ENCODE results near the gene TRABD2B. TPM values are rescaled to one million over a fixed set of nuclear protein-coding genes. Genes with fewer than 3 reads are reported as not detected.

TRABD2B gene
- total RNA-seq, 2 donors from 2014 or later = 3.8 to 10.7 TPM

- Histone ChIP-seq H3K9me3 (no peaks in the 10 kb centered on the region), H3K27me3 (replicated peaks; ENCODE audit: insufficient read depth) (no peaks in the 10 kb centered on the region), H3K4me3 (no peak overlapping the region), H3K4me1 (ENCODE audit: control insufficient read depth in 1 of 2, low read depth in 2 of 2) (peaks cover 19 to 78% of the 10 kb centered on the region in 2 donors), H3K36me3 (no peaks in the 10 kb centered on the region), H3K27ac (peak overlapping the region; percentile 48)
- DNase-seq (ENCODE audit: low spot score) (no peak), ATAC-seq (ENCODE audit: insufficient number of reproducible peaks, low FRiP score, low read depth) (no peak)
- TF ChIP-seq CTCF (IDR thresholded peaks at IDR 0.05) = no peak
Measured at GRCh38 chr1:47828978-47829377, 168.2 kb downstream of the TRABD2B start.

- TF ChIP-seq CTCF (IDR thresholded peaks at IDR 0.05) = no peak
- Histone ChIP-seq H3K27ac (no peak overlapping the region), H3K9me3 (no peaks in the 10 kb centered on the region), H3K27me3 (replicated peaks; ENCODE audit: insufficient read depth) (no peaks in the 10 kb centered on the region), H3K4me3 (no peak overlapping the region), H3K36me3 (no peaks in the 10 kb centered on the region), H3K4me1 (ENCODE audit: control insufficient read depth in 1 of 2, low read depth in 2 of 2) (peaks cover 19 to 74% of the 10 kb centered on the region in 2 donors)
- DNase-seq (ENCODE audit: low spot score) (no peak), ATAC-seq (ENCODE audit: insufficient number of reproducible peaks, low FRiP score, low read depth) (no peak)
Measured at GRCh38 chr1:47827109-47827508, 170.1 kb downstream of the TRABD2B start.

- H3K4me3 ChIP-seq = no peak overlapping the region
- no peaks in the 10 kb centered on the region for H3K27me3 ChIP-seq (replicated peaks; ENCODE audit: insufficient read depth)
- no peak for TF ChIP-seq CTCF (IDR thresholded peaks at IDR 0.05)
- no peak for ATAC-seq (ENCODE audit: insufficient number of reproducible peaks, low FRiP score, low read depth)
- DNase-seq (ENCODE audit: low spot score) = no peak
- H3K27ac ChIP-seq = no peak overlapping the region
- H3K4me1 ChIP-seq (ENCODE audit: control insufficient read depth in 1 of 2, low read depth in 2 of 2) = peaks cover 15 to 52% of the 10 kb centered on the region in 2 donors
- no peaks in the 10 kb centered on the region for H3K36me3 ChIP-seq
- H3K9me3 ChIP-seq = no peaks in the 10 kb centered on the region
Measured at GRCh38 chr1:47824716-47825115, 172.5 kb downstream of the TRABD2B start.

GRCh38 chr1:47824297-47824696 is 172.9 kb downstream of the TRABD2B start:
- peaks cover 14 to 52% of the 10 kb centered on the region in 2 donors for H3K4me1 ChIP-seq (ENCODE audit: control insufficient read depth in 1 of 2, low read depth in 2 of 2)
- no peaks in the 10 kb centered on the region for H3K27me3 ChIP-seq (replicated peaks; ENCODE audit: insufficient read depth)
- no peaks in the 10 kb centered on the region for H3K9me3 ChIP-seq
- ATAC-seq (ENCODE audit: insufficient number of reproducible peaks, low FRiP score, low read depth) (no peak), DNase-seq (ENCODE audit: low spot score) (no peak)
- H3K36me3 ChIP-seq = no peaks in the 10 kb centered on the region
- no peak for TF ChIP-seq CTCF (IDR thresholded peaks at IDR 0.05)
- no peak overlapping the region for H3K27ac ChIP-seq
- H3K4me3 ChIP-seq = no peak overlapping the region

GRCh38 chr1:47823040-47823808 is 174.0 kb downstream of the TRABD2B start:
- peaks cover 12 to 52% of the 10 kb centered on the region in 2 donors for H3K4me1 ChIP-seq (ENCODE audit: control insufficient read depth in 1 of 2, low read depth in 2 of 2)
- no peak overlapping the region for H3K4me3 ChIP-seq
- H3K27me3 ChIP-seq (replicated peaks; ENCODE audit: insufficient read depth) = no peaks in the 10 kb centered on the region
- H3K9me3 ChIP-seq = no peaks in the 10 kb centered on the region
- ATAC-seq (ENCODE audit: insufficient number of reproducible peaks, low FRiP score, low read depth) (no peak), DNase-seq (ENCODE audit: low spot score) (no peak)
- TF ChIP-seq CTCF (IDR thresholded peaks at IDR 0.05) = no peak
- H3K36me3 ChIP-seq = no peaks in the 10 kb centered on the region
- no peak overlapping the region for H3K27ac ChIP-seq
